Stimulated activated CD4-positive, alpha-beta T cell treated with anti-CD3 and anti-CD28 coated beads, Interleukin-12 subunit alpha, Interleukin-12 subunit beta, amount 100 ng/mL, for 4 hours (primary cell): Measurements from ENCODE around the gene KLF3.

Experiments
- DNase-seq: peaks from one replicate; pipeline ENCODE4 v3.0.0-alpha.2; 2020

The KLF3 gene

DNA sequence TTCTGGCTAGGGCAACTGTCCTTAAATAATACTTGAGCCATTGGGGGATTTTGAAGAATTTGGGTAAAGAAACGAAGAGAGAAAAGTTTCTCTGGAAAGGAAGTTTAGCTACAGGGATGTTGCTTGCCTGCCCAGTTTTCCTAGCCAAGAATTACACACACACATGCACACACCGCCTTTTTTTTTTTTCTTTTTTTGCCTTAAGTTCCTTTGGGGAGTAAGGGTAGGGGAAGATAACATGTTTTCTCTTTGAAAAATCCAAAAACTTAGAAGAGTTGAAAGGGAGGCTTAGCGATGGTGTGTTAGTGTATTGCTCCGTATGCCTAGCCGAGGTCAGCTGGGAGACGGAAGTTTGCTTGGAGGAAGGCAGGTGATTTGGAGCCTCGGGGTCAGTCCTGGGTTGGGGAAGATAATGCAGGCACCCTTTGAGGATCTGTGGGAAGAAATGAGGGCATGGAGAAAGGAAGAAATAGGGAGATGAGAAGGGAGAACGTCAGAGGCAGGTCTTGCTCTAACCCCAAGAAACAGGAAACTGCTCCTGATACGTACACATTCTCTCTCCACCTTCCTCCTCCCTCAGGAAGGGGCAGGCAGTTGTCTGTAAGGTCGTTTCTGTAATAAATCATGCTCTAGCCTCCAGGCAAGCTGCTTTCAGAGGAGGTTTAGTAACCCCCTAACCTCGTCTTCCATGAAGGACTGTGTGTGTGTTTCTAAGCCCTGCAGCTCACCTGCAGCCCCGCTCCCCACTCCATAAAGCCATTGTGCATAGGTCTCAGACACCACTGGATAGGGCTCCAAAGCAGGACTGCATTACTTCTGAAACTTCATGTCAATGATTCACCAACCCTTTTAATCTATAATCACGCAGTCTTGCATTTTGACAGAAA, 10.5 kb downstream of the KLF3 start:
- DNase-seq = no peak

DNA sequence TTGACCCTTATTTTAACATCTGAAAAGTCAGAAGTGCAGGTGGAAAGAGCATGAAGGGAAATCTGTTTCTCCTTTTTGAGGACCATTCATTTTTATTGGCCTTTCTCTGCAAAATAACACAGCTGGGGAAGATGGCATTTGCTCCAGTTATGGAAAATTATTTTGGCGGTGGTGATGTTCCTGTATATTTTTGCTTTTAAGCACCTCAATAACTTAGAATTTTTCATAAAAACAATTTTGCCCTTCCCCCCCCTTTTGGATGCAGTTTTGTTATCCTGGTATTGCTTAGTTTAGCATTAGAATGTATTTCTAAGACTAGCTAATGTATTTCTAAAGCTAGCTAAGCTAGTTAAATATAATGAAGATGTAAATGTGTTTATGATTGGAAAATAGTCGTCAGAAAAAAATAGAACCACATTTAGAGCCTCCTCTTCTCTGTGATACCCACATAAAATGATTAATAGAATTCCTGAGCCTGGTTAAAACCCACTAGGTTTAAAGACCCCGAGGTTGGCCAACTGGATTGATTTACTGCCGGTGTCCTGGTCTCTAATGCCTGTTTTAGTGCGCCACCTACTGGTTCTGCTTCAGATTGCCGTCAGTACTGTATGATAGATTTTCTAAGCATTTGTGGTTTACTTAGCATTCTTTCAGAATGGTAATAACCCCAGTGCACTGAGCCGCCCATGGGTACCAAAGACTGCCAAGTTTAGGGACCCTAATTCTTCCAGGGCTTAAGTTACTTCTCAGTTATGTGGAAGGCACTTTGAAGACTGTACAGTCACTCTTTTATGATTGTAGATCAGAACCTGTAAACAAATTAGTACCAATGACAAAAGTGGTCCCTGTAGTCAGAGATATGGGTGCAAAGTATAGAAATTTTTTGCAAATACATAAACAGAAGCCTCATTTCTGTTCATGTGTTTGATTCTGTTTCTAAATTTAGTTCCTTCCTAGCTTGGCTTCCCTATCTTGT, 11.4 kb downstream of the KLF3 start:
- peak; percentile 77 for DNase-seq

DNA sequence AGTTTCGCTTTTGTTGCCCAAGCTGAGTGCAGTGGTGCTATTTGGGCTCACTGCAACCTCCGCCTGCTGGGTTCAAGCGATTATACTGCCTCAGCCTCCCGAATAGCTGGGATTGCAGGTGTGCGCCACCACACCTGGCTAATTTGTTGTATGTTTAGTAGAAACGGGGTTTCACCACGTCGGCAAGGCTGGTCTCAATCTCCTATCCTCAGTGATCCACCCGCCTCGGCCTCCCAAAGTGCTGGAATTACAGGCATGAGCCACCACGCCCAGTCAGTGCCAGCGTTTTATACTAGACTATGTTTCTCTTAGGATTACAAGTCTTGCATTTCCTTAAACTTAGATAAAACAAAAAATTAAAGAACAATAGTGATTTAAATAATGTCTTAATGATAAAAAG, 13.0 kb downstream of the KLF3 start:
- DNase-seq = no peak

DNA sequence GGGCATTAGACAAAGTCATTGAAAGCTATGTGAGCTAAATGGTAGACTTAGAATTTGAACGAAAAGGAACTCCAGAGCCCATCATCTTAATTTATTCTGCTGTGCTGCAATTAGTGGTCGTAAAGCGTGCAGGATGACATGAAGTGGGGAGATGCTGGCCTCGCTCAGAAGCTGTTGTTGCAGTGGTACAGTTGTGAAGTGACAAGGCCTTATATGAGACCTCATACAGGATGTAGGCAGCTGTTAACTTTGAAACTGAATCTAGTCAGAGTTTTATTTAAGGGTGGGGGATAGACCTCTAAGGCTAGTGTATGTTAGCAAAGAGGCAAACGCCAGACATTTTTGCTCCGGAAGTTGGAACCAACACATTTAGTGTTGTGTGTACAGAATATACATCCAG, 13.4 kb downstream of the KLF3 start:
- no peak for DNase-seq

DNA sequence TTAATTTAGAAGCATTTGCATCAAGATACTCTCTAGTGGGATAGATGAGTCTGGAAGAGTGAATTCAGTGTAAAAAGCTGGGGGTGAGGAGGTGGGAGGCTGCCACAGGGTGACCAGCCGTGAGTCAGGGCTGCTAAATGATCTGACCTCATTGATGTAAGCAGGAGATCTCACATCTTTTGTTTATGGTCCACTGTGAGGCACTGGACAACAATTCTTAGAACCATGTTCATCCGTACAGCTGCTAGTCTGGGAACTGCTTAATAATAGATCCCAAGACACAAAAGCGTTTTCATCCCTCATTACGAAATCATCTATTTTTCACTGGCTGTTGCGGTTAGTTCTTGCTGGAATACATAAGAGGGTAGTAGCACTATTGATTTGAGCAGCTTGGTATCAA, 14.1 kb downstream of the KLF3 start:
- DNase-seq = no peak

DNA sequence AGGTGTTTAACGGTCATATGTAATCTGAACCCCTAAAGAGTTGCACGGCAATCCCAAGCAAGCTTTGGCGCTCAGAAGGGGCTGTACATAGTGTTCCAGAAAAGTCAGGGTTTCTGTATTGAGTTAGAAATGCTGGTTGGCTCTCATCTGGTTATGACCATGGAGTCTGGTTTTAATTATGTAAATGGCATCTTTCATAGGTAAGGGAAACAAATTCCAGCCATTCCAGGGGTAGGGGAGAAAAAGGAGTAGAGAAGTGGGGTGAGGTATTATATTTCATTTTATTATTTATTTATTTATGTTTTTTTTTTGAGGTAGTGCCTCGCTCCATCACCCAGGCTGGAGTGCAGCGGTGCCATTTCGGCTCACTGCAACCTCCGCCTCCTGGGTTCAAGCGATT, 15.9 kb downstream of the KLF3 start:
- DNase-seq = no peak

DNA sequence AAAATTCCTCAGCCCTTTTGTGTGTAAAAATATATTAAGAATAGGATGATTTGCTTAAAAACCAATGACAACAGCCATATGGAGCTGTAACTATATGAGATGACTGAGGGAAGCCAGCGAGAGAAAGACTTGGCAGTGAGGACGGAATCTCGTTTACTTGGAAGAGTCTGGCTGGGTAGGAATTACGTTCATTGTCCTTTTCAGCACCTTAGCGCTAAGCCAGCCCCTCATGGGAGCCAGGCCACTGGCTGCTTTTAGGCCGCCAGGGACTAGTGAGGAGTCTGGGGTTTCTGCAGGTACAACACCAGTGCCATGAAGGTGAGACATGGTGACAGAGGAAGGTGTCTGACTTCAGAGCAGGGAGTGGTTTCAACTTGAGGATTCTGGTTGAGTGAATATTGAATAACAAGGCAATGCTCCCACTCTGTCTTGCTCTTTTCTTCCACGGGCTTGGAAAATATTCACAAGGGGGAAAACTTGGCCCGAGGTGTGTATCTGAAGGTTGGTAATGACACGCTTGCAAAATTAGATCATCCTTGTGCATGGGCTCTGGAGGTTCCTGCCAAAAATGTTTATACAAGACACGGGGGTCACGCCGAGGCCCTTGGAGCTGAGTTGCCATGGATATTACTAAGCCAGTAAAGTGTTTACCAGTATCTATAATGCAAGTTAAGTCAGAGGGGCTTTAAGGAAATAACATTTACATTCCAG, 17.4 kb downstream of the KLF3 start:
- DNase-seq = no peak

DNA sequence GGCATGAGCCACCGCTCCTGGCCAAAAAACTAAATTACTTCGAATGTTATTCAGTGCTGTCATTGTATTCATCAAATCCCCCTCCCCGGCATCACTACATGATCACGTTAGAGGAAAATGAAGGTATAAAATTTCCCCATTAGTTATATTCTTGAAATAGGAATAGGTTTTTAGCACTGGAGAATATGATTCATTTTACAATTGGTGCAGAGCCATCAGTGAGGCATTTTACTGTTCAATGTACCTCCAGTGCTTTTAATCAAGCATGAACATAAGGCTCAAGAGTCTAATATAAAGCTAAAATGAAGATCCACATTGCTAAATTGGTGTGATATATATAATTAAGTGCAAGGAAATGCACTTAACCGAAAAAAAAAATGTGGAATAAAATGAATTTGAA, 18.3 kb downstream of the KLF3 start:
- DNase-seq = no peak

DNA sequence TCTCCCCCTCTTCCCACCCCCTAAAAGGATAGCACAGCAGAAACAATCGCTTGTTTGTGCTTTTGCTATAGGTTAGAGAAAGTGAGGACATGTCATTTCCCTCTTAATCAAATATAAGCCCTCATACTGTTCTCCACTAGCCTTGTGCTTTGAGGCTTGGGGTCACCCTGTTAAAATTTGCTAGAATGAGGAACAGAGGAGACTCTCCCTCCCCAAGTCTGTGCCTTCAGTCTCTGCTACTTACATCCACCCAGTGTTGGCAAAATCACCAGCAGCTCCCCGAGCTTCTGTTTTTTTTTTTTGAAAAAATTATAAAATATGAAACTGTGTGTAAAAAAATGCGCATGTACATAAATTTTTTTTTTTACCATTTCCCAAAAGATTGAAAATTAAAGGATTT, 19.3 kb downstream of the KLF3 start:
- no peak for DNase-seq

DNA sequence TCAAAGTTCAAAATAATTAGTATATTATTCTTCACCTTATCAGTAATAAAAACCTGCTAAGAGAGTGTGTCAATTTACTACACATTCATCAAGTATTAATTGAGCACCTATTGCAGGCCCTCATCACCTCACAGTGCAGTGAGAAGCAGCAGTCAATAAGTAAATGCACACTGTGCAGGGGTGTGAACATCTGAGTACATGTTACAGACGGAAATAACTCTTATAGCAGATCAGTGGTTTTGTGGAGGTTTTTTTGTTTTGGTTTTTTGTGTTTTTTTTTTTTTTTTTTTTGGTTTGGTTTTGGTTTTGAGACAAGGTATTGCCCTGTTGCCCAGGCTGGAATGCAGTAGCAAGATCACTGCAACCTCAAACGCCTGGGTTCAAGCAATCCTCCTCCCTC, 20.3 kb downstream of the KLF3 start:
- no peak for DNase-seq

DNA sequence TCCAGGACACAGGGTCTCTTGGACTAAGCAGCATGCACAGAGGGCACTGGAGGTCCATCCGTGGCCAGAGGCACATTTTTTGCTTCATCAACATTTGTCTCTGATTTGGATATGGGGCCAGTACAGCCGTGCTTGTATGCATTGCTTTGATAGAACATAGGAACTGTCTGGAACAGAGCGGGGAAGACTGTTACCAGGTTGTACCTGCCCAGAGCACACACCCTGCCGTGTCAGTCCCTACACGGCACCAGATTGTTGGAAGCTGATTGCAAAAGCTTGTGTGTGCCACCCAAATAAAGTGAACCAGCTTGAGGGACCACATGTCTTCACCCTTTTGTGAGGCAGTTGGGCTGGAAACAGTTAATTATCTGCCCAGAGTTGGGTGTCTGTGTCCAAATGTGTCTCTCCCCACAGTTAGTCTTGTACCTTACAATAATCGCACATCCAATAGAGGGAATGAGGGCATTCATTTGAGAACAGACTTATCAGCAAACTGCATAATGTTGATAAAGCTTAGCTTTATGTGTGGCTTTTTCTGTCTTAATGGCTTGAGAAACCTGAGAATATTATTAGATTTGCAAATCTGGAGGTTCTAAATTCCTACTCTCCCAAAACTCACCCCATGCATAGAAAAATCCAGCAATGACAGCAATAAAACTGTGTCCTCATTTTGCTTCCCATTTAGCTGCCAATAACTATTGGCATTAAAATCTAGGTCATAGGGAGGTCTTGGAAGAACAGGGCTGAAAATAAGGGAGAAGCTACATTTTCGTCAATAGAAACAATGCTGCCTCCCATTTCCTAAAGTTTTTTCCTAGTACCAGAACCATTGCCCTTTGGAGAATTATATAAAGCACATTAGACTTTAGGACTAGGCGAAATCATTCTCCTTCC, 21.2 kb downstream of the KLF3 start:
- no peak for DNase-seq

DNA sequence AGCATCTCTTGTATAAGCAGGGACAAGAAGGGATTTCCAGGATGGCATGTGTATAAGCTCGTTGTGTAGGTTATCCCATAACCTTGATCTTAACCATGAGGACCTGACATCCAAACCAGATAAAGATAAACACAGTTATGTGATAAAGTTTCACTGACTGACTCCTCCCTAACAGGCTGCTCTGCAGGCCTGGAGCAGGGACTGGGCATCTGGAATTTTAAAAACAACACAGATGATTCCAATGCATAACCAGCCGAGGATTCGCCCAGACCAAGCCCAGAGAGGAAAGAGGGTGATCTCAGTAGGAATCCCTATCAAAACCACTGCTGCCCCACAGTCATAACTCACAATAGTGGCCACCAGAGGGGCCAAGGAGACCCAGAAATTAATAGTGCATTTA, 22.7 kb downstream of the KLF3 start:
- DNase-seq = no peak

DNA sequence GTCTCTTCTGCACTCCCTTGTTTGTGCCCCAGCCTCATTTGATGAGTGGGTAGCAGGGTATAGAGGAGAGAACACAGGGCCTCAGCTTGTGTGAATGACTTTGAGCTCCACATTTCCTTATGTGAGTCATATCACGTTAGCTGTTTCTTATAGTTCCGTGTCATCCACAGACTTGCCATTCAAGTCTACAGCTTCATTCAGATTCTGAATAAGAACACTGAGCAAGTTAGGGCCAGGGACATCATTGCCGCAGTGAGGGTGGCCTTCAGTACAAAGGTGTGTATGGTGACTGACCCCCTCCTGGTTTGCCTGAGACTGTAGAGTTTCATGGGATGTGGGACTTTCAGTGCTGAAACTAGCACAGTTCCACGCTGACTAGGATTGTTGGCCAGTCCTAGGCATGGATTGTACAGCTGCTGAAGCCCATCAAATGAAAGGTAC, 23.6 kb downstream of the KLF3 start:
- DNase-seq = no peak

DNA sequence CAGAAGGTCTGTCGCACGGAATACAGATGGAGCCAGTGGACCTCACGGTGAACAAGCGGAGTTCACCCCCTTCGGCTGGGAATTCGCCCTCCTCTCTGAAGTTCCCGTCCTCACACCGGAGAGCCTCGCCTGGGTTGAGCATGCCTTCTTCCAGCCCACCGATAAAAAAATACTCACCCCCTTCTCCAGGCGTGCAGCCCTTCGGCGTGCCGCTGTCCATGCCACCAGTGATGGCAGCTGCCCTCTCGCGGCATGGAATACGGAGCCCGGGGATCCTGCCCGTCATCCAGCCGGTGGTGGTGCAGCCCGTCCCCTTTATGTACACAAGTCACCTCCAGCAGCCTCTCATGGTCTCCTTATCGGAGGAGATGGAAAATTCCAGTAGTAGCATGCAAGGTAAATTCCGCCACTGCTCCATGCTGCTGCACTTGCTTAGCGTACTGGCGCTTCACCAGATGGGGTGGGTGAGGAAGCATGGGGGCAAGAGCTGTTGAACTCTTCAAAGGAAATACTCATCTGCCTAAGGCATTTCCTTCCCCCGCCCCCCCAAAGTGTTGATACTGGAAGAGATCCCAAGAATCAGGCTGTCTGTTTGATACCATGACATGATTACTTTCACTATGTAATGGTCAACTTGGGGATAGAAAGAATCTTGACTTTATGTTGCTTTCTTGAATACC, 24.8 kb downstream of the KLF3 start:
- DNase-seq = no peak

DNA sequence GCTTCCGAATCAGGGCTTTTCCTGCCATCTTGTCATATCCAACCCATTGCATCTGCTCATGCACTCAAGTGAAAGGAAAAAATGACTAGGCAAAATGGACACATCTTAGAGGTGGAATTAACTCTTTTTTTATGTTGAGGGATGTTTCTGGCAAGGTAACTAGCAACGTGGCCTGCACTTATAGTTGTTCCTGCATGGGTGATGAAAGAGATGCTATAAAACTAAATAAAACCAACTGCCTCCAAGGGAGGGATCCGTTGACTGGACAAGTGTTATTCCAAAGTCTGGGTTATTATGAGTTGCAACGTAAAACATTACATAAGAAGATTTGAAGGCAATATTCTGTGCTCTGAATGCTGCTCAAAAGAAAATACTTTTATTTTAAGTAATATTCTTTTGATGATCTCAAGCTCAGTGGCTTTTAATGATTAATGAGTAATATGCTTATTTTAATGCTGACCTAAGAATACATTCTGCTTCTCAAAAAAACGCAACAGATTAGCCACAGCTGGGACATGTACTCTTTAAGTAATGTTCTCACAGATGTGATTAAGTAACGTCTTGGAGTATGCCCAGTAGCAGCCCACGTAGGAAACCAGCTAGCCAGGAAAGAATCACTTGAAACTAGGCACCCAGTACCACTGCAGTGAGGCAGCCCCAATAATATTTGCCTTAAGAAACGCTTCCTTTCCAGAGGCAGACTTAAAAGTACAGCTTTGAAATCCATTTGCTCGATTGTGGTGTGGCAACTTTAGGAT, 27.4 kb downstream of the KLF3 start:
- no peak for DNase-seq

DNA sequence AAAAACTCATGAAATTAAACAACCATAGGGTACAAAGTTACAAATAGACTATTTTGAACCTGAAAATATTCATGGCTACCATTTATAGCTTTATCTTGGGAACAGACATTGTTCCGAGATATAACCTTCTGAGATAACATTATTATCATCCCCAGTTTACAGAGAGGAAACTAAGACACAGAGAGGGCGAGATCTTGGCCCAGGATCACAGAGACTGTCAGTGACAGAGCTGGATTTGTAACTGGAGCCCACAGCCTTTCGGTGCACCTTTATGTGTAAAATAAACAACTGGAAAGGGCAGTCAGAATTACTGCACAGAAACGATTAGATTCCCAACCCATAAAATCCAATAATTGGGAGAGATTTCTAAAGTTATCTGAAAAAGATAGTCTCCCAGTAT, 28.4 kb downstream of the KLF3 start:
- no peak for DNase-seq

DNA sequence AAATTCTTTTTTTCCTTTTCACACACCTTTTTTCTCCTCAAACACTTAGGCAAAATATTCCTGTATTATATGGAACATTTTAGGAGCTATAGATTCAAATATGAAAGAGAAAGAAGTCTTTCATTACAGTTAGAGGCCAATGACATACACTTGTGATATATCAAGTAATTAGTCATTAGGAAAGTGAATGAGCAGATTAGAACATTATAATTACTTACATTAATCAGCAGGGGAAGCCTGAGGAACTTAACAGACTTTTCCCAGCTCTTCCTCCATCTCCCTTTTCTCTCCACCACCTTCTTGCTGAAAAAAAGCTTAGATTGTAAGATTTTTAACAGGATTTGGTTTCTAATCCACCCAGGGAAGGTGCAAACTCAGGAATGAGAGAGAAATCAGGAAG, 29.6 kb downstream of the KLF3 start:
- no peak for DNase-seq

DNA sequence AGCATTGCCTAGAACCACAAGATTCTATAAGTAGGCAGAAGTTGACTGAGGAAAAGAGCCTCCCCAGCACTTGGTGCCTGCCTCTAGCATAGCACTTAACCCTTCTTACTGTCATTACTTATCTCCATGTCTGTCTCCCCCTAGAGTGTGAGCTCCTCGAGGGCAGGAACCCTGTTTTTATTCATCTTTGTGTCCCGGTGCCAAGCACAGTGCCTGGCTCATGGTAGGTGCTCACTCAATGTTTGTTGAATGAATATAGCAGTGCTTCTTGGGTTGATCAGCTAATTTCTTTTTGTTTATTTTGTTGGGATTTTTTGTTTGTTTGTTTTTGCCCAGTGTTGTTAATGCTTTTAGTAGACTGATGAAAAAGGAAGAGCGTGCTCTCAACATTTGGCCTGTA, 30.3 kb downstream of the KLF3 start:
- DNase-seq = no peak

DNA sequence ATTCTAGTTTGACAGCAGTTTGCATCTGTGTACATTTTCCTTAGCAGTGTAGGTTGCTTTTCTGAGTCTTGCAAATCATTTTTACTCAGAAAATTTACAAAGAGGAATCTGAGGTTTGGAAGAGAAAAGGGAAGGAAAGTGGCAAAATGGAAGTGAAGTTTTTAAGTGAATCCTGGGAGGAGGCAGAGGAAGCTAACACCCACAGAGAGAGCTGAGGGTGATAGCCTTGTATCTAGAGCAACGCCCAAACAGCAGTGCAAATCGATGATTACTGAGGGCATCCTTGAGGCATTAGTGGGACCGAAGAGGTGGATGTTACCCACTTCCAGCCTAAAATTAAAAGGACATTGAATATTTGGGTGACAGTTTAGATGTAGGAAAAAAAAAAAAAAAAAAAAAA, 31.8 kb downstream of the KLF3 start:
- no peak for DNase-seq

DNA sequence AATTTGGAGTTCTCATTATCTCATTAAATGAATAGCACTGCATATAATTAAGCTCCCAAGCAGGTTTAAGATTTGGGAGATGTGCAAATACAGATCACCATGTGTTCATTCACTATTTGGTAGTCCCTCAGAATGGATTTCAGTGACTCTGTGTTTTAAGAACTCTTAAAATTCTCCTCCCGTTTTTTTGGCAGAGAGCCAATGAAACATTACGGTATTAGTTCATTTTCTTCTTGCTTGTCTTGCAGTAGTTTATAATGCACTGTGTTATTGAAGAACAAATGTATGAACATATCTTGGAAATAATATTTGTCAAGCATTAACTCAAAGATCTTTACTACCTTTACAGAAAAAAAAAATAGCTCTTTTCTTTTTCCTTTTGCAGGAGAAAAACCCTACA, 32.7 kb downstream of the KLF3 start:
- DNase-seq = no peak

DNA sequence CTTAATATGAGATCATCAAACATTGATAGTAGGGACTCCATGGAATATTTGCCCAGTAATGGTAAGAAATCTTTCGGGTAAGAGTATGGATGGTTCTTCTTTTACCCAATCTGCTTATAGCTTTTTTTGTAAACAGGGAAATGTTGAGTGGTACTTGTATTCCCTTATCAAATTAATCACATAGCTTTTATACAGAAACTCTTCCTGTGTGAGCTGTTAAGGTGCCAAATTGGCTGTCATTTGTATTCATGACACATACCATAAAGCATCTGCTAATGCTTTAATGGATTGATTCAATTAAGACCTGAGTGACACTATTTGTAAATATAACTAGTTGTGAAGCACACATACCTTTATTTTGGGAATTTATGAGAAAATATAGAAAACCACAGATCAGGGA, 34.2 kb downstream of the KLF3 start:
- no peak for DNase-seq
